NCI-H2196 treated with DMSO at 0.1 percent for 48 hours (cell line): ENCODE data around the gene AGAP1.
"Not testable (repeated sequence)": the region's sequence is repeated elsewhere in the genome, so short reads cannot be mapped to it uniquely, and the experiment has no call there.

Experiments used
- DNase-seq: peaks from one replicate; lab custom pipeline; 2025; ENCODE audit not compliant: unreplicated experiment; lab: John Stamatoyannopoulos, UW

AGAP1 gene

DNA sequence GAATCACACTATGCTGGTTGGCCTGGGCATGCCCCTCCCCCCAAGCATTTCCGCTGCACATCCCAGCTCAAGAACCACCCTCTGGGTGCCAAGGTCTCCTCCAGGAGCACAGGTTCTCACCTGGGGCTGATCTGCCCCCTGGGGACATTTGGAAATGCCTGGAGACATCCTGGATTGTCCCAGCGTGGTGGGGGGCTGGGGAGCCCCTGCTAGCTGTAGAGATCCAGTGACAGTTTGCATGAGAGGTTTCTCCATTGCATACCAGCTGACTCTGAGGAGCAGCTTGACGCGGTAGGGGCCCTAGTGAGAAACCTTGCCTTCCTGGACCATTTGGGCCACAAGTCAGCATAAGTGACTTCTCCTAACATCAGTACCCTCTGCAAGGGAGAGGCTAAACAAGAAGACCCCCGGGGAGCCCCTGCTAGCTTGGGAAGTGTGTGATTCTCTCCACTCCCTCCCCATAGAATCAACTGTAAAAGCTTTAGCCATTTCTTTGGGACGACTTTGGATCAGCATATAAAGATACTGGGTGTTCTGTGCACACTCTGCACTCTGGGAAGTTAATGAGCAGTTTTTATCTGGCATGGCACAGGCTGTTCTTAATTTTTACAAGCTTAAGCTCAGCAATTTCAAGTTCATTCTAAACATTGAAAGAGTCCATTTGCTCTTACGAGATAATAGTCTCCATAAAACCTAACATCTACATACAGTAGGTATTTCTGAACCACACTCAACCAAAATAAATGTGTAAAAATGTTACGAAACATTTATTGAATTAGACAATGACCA lies 580.2 kb downstream of the AGAP1 start:
- no peak for DNase-seq

GRCh38 chr2:236075802-236076201 lies 582.0 kb downstream of the AGAP1 start:
- no peak for DNase-seq

DNA sequence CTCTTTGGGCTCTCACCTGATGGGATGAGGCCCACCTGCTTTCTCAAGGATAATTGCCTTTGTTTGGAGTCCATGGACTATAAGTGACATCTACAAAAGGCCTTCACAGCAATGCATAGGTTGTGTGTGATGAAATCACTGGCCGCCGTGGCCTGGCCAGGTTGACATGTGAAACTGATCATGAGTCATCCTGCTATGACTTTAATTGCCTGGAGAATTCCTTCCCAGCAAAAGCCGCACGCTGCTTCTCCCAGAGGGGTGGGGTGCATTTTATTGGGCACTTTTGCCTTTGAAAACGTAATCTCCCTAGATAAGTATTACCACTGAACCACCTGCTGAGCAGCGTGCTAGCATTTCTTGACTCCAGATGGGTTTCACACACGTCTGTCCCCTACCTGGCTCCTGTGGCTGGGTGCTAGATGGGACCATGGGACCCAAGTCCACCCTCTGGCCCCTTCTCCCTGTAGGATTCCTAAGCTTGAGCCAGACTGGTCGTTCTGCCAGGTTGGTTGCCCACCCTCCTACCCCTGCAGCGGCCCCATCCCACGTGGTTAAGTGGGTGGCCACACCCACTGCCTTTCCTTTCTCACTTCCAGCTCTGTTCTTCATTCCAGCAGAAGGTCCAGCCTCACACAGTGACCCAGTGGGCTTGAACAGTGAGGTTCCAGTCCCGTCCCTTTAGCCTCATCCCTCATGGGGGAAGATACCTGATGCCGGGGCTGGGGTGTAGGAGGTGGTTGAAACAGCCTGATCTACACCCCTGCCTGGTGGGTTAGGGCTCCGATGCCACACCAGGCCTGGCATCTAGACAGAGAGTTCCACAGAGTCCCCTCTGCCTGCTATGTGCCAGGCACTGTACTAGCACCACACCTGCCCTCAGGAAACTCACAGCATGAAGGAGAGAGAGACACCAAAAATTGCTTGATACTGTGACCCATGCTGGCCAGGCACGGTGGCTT lies 584.7 kb downstream of the AGAP1 start:
- DNase-seq = peak; percentile 3

- no peak for DNase-seq
Observed at GRCh38 chr2:236080412-236080811, 586.6 kb downstream of the AGAP1 start.

DNA sequence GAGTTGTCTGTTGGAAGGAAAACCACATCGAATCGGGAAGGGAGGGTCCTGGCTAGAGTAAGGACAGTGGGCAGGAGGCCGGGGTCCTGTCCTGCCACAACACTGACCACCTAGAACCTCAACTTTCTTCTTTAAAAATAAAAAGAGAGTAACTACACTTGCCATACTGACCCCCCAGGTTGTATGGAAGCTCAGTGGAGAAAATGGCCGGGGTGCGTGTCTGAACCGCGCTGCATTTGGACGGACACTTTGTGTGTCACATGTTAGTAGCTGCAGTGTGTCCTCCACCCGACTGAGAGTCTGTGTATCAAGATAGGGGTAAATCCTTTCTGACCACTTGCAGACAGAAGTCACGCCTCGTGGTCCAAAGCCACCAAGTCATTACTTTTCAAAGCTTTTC lies 587.3 kb downstream of the AGAP1 start:
- no peak for DNase-seq

DNA sequence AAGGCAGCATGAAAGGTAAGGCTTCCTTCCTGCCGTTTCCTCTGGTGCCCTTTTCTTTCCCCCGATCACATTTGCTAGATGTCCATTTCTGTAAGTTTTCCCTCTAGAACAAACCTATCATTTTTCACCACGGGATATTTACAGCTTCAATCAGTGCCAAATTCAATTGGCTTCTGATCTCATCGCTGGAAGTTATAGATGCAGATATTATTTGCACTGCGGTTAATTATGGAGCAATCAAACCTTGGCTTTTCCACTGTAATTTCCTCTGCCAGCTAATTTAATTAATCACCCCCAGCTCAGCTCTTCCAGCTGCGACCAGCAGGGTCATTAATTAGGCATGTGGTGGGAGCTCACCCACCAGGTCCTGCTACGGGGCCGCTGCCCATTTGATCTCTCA lies 588.2 kb downstream of the AGAP1 start:
- no peak for DNase-seq

GRCh38 chr2:236083934-236084333 lies 590.1 kb downstream of the AGAP1 start:
- DNase-seq = no peak

DNA sequence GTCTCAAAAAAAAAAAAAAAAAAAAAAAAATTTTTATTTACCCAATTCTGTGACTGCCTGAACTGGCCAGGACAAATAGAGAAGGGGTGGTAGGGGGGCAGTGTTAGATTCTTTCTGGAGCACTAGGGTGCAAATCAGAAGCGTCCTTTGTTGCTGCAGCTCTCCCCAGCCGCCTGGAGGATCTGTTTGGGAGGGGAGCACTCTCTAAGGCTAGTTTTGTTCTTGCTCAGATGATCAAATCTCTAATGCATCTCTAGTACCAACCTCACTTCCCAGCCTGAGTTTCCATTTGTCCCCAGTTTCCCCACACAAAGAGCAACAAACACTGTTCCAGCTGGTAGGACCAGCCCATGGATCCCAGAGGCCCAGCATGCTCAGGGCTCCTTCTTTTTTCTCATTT lies 591.4 kb downstream of the AGAP1 start:
- DNase-seq = no peak

GRCh38 chr2:236085647-236086046 lies 591.8 kb downstream of the AGAP1 start:
- no peak for DNase-seq

GRCh38 chr2:236086403-236086970 lies 592.6 kb downstream of the AGAP1 start:
- no peak for DNase-seq

GRCh38 chr2:236086971-236087465 lies 593.2 kb downstream of the AGAP1 start:
- DNase-seq = no peak

GRCh38 chr2:236088368-236089057 lies 594.7 kb downstream of the AGAP1 start:
- DNase-seq = no peak

DNA sequence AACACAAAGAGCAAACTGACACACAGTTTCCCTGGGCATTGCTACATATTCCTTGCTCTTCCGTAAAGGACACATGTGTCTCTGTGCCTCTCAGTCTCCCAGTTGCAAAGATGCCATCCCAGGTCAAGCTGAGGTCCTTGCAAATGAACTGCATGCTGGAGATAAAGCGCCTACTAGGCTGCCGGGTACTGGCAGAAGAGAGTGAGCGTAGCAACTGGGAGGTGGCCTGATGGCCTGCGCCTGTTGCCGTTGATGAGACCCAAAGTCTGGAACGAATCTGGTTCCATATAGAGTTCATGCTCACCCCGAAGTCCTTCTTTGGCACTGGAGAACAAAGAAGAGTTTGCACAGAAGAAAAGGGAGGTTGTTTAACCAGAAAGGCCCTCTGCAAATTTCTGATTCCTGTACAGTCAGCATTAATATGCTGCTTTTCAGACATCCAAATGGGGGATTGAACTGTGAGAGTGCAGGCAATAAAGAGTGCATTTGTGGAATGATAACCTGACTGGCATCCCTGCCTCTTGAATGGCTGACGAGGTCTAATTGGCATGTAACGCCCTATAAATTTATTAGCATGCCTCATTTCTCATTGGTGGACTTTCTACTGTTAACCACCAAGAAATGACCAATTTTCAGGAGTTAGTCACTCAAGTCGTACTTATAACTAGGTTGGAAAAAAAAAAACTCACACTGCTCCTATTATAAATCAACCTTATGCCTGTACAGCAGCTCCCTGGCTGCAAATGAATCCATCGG lies 595.6 kb downstream of the AGAP1 start:
- no peak for DNase-seq

DNA sequence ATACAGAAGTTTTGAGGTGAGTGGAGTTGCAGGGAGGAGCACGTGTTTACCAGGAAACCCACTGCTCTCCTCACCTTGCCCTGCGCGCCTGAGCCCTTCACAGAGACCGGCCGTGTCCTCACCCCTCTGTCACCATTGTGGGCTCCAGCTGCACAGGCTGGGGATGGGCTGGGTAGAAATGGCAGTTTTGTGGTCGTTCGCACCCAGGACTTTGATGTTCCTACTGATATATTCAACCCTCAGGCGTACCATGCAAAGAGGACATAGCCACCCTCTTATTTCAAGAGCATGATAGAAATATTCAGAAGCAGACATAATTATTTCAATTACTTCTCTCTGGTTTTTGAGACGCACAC lies 596.2 kb downstream of the AGAP1 start:
- DNase-seq = no peak

DNA sequence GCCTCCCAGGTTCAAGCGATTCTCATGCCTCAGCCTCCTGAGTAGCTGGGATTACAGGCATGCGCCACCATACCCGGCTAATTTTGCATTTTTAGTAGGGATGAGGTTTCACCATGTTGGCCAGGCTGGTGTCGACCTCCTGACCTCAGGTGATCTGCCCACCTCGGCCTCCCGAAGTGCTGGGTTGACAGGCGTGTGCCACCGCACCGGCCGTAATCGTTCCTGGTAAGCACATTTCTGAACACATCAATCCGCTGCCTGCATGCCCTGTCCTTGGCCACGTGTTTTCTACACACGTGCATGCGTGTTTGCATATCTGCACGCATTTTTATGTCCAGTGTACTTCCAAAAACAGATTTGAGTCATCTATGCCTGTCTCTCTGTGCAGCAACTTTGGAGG lies 597.0 kb downstream of the AGAP1 start:
- not testable (repeated sequence) for DNase-seq

DNA sequence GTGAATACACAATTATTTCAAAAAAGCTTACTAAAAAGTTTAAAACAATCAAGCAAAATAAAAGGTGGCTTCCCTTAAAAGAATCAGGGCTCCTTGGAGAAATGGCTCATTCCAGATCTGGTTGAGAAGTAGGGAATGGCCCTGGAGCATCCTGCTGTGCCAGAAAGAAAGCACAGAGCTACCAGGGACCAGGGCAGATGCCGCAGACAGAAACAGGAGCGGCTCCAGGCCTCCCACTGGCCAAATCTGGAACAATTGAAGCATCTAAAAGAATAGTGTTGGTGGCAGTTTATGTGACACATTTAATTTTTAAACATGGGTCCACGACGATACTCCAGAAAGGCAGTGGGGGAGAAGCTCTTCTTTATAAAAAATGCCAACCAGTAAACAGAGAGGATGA lies 598.9 kb downstream of the AGAP1 start:
- DNase-seq = no peak

GRCh38 chr2:236093134-236093533 lies 599.3 kb downstream of the AGAP1 start:
- no peak for DNase-seq

GRCh38 chr2:236095504-236095903 lies 601.7 kb downstream of the AGAP1 start:
- DNase-seq = no peak

DNA sequence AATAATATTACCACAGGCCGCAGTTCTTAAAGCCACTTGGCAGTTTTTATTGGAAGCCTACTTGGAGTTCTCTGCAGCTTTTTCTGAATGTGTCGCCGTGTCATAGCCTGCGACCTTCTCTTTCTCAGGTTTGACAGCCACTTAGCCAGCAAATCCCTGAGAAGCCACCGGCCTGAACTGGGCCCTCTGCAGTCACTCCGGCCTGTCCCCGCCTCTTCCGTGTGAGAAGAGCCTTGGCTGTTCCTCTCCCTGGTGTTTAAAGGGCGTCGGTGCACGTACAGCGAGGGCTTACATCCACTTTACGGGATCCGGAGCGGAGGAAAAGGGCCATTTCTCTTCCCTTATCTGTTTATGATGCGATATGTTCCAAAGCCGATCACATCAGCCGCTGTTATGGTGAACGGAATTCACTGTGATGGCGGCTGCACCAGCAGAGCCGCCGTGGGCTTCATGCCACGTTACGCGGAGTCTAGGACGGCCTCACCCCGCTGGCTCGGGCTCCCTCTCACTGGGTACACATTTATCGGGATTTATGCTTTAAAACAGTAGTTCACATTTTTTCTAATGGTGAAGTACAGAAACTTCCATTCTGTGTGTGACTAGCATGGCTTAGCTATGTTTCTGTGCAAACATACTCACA lies 607.6 kb downstream of the AGAP1 start:
- no peak for DNase-seq

- no peak for DNase-seq
Observed at GRCh38 chr2:236102971-236103370, 609.1 kb downstream of the AGAP1 start.
